SKM-1 (cell line): ENCODE data around the gene NT5DC4.
A peak's percentile ranks its signal among the peaks of the same experiment; 100 is the strongest.

Source experiments
- DNase-seq: peaks from one replicate; lab custom pipeline; 2025; ENCODE audit not compliant: unreplicated experiment; lab: John Stamatoyannopoulos, UW

Gene NT5DC4

DNA sequence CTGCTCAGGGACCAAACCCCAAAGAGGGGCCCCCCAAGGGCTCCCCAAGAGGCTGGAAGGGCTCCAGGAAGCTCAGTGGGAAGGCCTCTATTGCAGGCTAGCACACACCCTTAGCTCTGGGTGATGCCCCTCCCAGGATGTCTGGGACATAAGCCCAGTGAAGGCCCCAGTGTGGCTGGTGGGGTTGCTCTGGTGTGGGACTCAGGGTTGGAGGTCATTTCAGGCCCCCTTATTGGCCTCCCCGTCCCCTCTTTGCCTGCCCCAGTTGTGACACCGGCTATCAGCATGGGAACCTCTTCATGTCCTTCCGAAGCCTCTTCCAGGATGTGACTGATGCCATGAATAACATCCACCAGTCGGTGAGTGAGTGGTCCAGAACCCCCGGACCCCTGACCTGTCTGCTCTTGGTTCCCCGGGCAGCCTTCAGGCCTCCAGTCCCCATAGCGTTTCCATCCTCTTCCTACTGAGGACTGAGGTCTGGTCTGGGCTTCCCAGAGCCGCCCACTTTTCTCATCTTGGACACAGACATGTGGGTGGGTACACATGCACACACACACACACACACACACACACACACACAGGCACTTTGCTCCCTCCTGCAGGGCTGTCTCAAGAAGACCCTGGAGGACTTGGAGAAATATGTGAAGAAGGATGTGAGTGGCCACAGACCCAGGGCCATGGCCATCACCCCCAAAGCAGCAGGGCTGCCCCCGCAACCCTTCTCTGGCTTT lies 2.2 kb downstream of the NT5DC4 start:
- DNase-seq, result no peak

DNA sequence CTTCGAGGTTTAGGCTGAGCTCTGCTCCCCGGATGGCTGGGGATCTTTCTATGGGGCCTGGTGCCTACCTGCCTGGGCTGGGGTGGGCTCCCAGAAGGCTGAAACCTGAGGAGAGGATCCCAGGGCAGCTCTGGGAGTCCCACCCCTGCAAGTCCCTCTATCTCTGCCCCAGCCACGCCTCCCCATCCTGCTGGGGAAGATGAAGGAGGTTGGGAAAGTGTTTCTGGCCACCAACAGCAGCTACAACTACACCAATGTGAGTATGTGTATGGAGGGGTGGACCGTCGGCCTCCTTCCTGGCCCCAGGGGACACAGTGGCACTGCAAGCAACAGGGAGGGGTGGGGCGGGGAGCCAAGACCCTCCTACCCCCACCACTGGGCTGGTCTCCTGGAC lies 2.7 kb downstream of the NT5DC4 start:
- no peak for DNase-seq

DNA sequence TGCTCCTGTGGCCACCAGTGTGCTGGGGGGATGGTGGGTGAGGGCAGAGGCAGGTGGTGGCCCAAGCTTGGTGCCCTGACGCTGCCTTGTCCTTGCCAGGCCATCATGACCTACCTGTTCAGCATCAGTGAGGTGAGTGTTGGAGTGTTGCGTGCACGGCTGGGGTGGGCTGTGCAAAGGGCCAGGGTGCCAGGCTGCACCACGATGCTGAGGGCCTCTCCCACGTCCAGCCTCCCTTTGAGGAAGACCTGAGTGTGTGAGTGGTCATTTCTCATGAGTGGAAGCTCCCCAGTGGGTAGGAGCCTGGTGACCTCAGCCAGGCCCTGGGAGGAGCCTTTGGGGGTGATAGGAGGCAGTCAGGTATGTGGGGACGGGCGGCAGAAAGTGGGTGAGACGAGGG lies 3.2 kb downstream of the NT5DC4 start:
- DNase-seq, result no peak

DNA sequence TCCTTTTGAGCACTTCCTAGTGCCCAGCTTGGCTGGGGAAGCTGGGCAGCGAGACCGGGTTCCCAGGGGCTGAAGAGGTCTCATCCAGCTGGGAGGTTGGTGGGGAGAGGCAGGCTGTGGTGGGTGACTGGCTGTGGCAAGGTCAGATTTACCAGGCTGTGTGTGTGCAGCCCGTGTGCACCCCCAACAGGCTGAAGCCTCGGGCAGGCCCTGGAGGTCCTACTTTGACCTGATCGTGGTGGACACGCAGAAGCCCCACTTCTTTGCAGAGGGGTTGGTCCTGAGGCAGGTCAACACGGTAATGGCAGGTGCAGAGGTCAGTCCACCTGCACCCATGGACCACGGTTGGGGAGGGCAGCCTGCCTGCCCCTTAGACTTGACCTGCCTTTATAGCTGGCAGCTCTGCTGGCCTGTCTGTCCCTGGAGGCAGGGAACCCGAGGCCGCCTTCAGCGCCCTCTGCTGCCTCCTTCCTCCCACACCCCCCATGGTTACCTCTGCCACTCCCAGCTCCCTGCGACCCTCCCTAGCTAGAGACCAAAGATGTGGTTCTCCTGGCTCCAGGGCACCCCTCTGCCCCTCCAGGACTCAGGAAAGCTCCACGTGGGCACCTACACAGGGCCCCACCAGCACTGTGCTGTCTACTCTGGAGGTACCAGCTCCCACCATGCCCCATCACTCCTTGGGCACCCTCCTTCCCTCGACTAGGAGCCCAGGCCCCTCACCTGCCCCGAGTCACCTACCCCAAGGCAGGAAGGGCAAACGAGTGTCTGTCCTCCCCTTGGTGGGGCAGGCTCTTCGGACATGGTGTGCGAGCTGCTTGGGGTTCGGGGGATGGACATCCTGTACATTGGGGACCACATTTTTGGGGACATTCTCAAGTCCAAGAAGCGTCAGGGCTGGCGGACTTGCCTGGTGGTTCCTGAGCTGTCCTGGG lies 4.0 kb downstream of the NT5DC4 start:
- DNase-seq, result peak; percentile 31

DNA sequence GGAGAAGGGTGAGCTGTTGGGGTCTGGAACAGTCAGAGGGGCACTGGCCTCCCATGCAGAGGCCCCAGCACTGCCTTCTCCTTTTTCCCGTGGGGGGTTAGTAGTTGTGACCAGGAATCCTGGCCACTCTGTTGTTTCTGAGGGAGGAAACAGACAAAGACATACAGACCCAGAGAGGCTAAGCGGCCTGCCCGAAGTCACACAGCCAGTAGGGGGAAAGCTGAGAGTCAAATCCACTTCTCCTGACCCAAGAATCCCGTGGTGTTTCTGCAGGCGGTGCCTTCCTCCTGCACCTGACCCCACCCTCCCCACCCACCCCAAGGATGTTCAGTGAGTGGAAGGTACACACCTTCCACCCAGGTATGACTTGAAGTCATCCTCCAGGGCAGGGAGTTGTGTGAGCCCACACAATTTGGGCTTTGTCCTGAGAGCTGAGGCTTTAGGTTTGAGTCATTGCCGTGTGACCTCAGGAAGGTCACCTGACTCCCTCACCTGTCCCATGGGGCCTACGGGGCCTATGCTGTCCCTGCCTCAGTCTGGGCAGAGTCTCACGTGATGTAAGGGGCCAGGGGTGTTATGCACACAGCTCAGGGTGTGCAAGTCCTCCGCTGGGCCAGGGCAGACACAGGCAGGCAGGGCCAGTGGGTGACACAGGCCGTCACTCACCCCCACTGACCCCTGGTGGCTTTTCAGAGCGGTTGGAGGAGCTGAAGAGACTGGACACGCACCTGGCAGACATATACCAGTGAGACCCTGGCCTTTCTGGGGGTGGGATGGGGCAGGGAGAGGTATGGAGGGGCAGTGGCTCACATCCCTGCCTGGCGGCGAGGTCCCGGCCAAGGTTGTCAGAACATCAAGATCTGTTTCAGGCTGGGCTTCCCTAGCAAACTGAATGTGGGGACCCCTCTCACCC lies 5.0 kb downstream of the NT5DC4 start:
- DNase-seq, result no peak

DNA sequence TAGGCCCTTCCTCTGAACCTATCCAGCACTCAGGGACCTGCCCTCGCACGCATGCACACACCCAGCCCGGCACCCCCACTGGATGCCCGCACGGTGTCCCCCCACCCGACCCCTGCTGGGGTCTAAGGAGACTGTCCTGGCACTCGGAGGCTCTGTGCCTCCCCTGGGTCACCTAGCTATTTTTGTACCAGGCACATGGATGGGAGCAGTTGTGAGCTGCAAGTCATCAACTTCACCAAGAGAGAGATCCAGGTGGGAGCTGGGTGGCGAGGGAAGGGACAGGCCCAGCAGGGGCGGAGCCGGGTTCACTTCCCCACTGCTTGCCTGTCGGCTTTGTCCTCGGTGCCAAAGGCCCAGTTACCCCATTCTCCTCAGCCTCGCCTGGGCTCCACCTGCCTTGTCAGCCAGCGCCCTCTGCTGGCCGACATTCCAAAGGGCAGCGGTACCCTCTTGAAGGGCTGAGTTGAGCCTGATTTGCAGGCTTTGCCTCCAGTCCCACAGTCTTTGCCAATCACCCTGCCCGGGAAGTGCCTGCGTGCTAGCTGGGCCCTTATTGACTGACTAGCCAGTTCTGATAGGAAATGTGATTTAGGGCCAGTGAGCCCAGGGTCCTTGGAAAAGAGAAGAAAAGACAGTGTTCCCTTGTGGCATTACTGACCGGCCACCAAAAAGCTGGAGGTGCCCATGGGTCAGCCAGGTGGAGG lies 5.8 kb downstream of the NT5DC4 start:
- DNase-seq, result peak; percentile 83

DNA sequence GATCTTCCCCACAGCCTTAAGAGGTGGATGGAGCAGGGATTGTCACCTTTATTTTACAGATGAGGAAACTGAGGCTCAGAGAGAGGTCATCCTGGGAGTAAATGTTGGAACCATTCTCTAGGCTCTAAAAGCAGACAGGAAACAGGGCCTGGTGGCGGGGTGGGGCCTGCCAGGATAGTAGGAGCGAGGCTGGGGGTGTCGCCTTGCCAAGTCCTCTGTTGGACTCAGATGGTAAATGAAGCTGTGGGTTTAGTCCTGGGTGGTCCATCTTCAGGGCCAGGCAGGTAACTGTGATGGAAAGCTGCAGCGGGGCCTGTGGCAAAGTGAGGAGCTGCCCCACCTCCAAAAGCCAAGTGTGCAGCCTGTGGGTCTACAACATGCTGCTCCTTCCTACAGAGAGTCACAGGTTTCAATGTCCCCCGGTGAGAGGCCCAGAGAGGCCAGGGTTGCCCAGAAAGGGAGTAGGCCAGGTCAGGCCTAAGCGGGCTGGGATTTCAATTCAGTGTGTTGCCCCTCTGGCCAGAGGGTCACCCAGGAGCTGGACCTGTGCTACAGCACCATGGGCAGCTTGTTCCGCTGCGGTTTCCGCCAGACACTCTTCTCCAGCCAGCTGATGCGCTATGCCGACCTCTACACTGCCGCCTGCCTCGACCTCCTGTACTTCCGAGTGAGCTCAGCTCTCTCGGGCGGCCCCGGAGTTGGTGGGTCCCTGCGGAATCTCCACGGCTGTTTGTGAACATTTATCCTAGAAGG lies 6.6 kb downstream of the NT5DC4 start:
- no peak for DNase-seq

DNA sequence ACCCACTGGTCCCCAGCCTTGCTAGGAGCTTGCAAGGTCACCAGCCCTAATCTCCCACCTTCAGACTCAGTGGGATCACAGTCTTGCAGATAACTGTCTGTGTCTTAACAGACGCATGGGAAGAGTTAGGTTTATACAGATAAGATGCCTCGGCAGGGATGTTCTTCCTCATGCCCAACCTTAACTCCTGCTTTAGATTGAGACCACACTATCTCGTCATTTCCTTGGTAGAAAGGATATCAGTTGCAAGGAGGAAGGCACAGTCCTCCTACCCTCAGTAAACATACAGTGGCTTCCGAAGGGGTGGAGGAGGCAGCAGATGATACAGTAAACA lies 7.2 kb downstream of the NT5DC4 start:
- no peak for DNase-seq

DNA sequence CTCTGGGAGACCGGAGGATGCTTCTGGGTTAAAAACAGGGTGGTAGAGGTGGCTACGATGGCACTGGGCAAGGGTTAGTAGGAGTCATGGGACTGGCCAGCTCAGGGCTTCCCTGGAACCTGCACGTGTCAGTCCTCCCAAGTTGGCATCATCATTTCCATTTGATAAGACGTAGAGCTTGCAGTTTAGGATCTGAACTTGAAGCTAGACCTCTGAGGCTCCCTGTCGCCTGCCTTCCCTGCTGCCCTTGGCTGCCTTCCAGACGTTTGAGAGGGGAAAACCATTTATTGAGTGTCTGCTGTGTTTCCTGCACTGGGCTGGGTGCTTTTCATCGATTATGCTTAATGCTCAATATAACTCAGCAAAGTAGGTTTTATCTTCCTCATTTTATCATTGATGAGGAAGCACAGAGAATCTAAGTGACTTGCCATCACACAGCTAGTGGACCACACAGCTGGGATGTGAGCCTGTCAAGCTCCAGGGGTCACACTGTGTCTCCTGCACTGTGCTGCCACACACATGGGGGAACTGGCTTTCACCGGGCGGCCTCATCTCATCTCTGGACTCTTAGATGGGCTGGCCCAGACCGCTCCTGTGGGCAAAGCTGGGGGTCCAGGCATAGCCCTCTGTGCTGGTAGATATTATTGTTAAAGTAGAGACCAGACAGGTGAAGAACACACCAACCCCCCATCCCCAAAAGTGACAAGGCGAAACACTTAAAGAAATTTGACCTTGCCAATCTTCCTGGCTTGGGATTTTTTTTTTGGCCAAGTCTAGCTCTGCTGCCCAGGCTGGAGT lies 7.8 kb downstream of the NT5DC4 start:
- no peak for DNase-seq

DNA sequence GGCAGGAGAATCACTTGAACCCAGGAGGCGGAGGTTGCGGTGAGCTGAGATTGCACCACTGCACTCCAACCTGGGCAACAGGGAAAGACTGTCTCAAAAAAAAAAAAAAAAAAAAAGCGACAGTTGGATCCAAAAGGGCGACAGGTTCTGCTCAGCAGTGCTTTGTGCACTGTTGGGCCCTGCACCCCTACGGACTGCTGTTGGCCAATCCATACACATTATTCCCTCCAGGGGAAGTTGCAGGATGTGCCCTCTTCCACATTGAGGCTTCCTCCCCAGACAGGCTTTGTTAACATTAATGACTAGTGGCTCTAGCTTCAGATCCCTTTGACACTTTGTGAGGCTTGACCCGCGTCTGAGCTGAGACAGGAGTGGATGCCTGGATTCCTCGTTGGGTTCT lies 9.4 kb downstream of the NT5DC4 start:
- no peak for DNase-seq

DNA sequence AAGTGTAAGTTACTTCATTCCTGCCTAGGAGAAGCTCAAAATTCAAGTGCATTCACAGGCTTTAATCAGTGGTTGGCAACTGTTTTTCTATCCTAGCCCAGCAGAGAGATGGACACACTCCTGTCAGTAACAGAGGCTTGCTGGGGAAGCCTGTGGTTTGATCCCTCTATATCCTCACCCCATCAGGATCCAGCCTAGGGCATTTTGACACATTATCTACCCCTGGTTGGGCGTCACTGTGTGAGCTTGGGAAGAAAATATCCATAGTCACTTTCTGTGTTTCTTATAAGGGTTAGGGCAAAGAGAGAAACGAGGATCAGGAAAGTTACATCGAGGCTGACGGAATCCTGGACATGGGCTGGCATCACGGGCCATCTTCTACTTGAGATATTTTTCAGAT lies 10.0 kb downstream of the NT5DC4 start:
- no peak for DNase-seq

DNA sequence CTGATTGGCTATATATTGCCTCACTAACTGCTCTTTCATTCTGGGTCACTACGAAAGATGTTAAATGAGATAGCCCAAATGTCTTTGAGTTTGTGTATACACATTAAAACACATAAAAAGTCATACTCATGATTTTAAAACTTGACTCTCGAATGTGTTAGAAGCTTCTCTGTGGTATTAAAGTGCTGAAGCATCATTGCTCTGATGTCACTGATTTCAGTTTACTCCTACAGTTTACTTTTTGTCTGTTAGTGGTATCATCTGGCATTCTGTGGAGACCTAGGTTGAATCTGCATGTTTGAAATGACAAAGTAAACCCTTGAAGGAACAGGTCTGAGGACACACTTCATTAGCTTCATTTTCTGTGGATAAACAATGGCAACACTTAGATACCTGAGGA lies 10.7 kb downstream of the NT5DC4 start:
- DNase-seq, result no peak

DNA sequence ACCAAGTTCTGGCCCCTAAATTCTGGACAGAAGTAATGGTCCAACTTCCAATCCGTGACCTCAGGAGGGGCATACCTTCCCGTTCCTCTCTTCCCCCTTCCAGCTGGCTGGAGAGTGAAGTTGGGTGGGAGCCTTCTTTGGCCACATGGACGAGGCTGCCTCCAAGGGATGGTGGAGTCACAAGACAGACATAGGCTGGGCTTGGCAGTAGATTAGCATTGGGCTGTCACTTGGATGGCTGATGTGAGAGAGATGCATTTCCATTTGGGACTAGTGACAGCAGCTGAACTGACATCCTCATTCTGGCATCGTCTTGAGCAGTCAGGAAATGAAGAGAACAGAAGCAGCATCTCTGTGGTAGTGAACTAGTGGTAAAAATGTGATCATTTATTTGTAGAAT lies 12.6 kb downstream of the NT5DC4 start:
- DNase-seq, result no peak

DNA sequence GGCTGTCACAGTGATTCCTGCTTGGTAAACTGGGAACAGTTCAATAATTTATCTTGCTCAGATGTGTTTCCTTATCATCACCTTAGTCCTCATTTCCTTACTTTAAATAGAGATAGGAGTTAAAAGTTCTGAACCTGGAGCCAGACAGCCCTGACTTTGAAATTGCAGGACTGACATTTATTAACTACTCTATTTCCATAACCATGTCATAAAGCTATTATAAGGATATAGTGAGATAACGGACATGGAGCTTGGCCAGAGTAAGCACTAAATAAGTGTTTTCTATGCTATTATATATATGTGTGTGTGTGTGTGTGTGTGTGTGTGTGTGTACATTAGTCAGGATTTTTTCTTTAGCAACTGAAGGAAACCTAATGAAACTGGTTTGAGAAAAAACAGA lies 13.1 kb downstream of the NT5DC4 start:
- DNase-seq, result no peak

DNA sequence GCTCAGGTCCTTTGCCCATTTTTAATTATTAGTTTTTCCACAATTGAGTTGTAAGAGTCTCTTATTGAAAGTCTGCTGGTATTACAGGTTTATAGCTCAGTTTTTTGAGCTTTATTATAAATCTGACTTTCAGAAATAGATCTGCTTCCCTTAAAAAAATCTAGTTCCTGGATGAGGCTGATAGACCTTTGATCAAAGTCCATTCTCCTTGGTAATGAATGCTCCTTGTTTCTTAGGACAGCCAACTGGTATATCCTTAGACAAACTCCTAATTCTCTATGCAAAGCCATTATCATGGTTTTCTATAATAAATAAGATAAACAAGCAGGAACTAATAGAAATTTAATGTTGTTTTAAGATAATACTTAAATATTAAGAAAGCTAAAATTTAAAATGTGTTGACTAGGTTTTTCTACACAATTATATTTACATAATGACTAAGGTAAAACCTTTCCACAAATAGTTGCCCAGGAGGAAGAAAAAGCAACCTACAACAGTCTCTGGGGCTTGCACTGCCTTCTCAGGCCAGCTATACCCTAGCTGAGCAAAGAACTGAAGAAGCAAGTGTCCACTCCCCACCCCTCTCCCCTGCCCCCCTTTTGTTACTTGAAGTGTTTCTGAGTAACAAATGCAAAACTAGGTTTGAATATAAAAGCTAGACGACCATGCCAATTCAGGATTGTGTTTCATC lies 16.9 kb downstream of the NT5DC4 start:
- no peak for DNase-seq

DNA sequence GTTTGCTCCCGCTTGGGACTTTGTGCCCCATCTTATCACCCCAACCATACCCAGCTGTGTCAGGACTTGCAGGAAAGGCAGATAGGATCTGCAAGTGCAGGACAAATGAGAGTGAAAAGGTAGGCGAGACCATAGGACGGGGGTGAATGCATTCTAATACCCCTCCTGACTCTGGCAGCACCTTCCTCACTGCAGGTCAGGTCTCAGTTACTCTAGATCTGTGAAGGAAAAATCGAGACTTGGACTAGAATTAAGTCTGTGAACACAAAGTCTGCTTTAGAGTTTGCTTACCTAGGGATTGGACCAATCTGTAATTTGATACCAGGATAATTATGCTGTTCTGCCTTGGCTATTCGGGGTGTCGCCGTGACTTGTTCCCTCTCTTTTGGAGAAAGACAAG lies 19.7 kb downstream of the NT5DC4 start:
- no peak for DNase-seq

DNA sequence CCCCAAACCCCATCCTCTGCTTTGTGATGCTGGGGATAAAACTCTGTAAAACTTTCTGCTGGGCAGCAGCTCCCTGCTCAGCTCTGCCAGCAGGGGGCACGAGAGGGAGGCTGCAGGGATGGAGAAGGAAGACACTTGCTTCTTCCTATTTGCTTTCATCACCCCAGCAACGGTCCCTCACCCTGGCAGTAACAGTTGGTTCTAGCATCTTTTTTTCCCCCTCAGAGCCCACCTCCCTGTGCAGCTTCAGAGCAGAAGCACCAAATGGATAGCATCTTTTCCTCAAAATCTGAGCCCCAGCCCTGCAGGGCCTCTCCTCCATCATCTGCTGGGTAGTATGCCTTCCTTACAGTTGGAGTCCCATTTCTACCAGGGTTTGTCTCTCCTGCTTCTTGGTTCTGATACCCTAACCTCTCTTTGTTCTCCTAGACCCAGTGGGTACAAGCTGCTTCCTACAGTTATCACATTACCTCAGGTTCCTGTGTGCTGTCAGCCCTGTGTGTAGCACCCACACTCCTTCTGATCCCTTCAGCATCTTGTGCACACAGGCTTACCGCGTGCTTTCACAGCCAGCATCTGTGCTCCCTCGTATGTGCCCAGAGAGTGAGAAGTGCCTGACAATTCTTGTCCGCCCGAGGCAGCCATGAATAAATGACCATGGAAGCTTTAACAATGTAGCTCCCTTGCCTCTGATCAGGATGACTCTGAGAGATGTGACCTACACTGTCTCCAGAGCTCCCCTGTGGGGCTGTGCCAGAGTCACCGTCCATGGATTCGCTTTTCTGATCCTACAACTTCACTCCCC lies 29.1 kb downstream of the NT5DC4 start:
- DNase-seq, result peak; percentile 82

DNA sequence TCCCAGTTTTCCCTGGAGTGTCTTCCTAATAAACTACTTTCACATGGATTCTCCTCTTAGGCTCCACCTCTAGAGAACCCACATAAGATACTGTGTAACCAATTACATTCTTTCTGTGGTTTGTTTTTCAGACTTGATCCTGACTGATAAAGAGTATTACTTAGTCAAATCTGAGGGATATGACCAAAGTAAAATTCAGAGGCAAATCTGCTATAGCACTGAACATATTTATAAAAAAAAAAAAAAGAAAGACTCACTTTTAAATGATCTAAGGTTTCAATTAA lies 29.7 kb downstream of the NT5DC4 start:
- DNase-seq, result no peak
